Stomach (tissue), 4 donors: ENCODE measurements around the gene GPX5.

Source experiments
- POLR2A ChIP-seq, 4 donors: fragments of 450-650 bp; IDR thresholded peaks; one replicate each; pipeline ENCODE4 v1.6.1; 2016; ENCODE audit warnings: antibody characterized with exemption in 4 of 4, control low read depth in 2 of 4, mild to moderate bottlenecking in 1 of 4, moderate library complexity in 1 of 4
- POLR2AphosphoS5 ChIP-seq, 3 donors: sonication (generic); formaldehyde crosslinking; IDR thresholded peaks; one replicate each; pipeline ENCODE4 v1.6.1; 2016; ENCODE audit warnings: antibody characterized with exemption in 3 of 3
- TF ChIP-seq, protein P1 (sequence below), 7 experiments: fragments of 450-650 bp in 4 of 7; fragments of 200-600 bp in 3 of 7; sonication (generic) in 3 of 7; IDR thresholded peaks; one replicate each; pipeline ENCODE4 v1.5.1; 2016 to 2019; ENCODE audit warnings: antibody characterized with exemption in 7 of 7, control low read depth in 2 of 7, mild to moderate bottlenecking in 1 of 7

DNA sequence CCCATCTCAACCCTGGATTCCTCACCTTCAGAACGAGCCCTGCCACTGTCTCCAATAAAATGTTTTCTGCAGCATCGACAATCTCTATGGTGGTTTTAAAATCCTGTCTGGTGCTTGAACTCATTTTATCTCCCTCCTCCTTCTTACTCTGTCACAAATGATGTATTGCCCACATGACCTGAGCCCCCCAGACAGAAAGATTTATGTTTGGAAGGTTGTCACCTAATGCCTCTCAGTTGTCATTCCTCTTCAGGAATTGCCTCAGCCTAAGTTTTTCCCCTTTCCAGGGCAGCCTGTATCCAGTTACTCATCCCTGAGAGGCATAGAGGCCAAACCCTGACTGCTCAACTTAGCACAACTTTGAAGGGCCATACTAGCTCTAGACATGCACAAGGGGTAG lies 9.2 kb downstream of the GPX5 start:
- TF ChIP-seq, protein P1, sequence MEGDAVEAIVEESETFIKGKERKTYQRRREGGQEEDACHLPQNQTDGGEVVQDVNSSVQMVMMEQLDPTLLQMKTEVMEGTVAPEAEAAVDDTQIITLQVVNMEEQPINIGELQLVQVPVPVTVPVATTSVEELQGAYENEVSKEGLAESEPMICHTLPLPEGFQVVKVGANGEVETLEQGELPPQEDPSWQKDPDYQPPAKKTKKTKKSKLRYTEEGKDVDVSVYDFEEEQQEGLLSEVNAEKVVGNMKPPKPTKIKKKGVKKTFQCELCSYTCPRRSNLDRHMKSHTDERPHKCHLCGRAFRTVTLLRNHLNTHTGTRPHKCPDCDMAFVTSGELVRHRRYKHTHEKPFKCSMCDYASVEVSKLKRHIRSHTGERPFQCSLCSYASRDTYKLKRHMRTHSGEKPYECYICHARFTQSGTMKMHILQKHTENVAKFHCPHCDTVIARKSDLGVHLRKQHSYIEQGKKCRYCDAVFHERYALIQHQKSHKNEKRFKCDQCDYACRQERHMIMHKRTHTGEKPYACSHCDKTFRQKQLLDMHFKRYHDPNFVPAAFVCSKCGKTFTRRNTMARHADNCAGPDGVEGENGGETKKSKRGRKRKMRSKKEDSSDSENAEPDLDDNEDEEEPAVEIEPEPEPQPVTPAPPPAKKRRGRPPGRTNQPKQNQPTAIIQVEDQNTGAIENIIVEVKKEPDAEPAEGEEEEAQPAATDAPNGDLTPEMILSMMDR (IDR thresholded peaks at IDR 0.05) = no peak
- TF ChIP-seq POLR2AphosphoS5 (IDR thresholded peaks at IDR 0.05) (no peak), POLR2A (IDR thresholded peaks at IDR 0.05) (no peak)
